Measurements from ENCODE around the gene SEL1L3. TPM values are rescaled to one million over a fixed set of nuclear protein-coding genes. Genes with fewer than 3 reads are reported as not detected.

The SEL1L3 gene
- total RNA-seq, 1 donor from 2014 or later, result 3.3 TPM

GRCh38 chr4:25712611-25713010 lies 150.2 kb downstream of the SEL1L3 start:
- no peak for DNase-seq (ENCODE audit: low spot score)
- intact Hi-C loops (cut with DNase I), result no loop called here

- no peak for DNase-seq (ENCODE audit: low spot score)
- intact Hi-C loops (cut with DNase I), result no loop called here
These were observed 152.2 kb downstream of the SEL1L3 start for GRCh38 chr4:25710637-25711036.

- intact Hi-C loops (cut with DNase I), result no loop called here
- no peak for DNase-seq (ENCODE audit: low spot score)
These were observed 158.3 kb downstream of the SEL1L3 start for GRCh38 chr4:25704516-25704915.

- intact Hi-C loops (cut with DNase I), result no loop called here
- no peak for DNase-seq (ENCODE audit: low spot score)
These were observed 158.9 kb downstream of the SEL1L3 start for GRCh38 chr4:25703731-25704388.

GRCh38 chr4:25702848-25703247 lies 159.9 kb downstream of the SEL1L3 start:
- intact Hi-C loops (cut with DNase I), result no loop called here
- DNase-seq (ENCODE audit: low spot score), result no peak

GRCh38 chr4:25700661-25701060 lies 162.1 kb downstream of the SEL1L3 start:
- intact Hi-C loops (cut with DNase I), result no loop called here
- DNase-seq (ENCODE audit: low spot score), result no peak

- intact Hi-C loops (cut with DNase I), result no loop called here
- no peak for DNase-seq (ENCODE audit: low spot score)
These were observed 165.3 kb downstream of the SEL1L3 start for GRCh38 chr4:25697516-25697915.

Other genes starting within 250 kb of the SEL1L3 start
- 0.19 TPM for gene SLC34A2, start 207.1 kb downstream of the SEL1L3 start, total RNA-seq
- 34.7 TPM for gene SMIM20, start 51.2 kb upstream of the SEL1L3 start, total RNA-seq